ENCODE measurements around the gene ZFP1.

The ZFP1 gene

GRCh38 chr16:75148311-75149195 lies at the start of gene ZFP1:
Gene ZFP1, plus strand, starts transcription at chr16:75148524. Its CDS starts 4,428 bp downstream, at chr16:75152952.
- DNase-seq (ENCODE audit: low read depth in 2 of 2): peak; percentile 91 to 92

DNA sequence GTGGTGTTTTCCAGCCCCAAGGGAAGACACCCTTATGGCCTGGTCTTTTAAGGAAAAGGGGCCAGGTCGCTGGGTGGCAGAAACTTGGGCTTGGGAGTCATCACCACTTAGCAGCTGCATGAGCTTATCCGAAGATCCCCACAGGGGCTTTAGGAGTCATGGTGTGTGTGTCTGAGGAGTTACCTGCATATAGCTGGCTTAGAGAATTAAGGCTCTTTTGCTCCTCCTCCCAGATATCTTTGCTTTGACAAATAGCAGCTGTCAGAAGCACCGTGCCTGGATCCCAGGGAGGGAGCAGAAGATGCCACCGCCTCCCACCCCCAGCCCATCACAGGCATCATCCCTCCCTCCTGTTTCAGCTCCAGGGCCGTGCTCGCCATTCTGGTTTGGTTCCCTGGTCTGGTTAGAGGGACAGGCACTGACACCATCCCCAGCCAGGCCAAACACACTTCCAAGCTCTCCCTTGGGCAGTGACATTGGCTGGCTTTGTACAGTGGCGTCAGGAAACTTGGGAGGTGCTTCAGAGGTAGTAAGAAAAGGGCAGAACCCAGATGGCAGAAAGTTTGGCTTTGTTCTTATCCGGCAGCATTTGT lies 49.2 kb upstream of the ZFP1 start:
- DNase-seq (ENCODE audit: low read depth in 2 of 2): no peak

- DNase-seq (ENCODE audit: low read depth in 2 of 2): no peak
These were observed 48.4 kb upstream of the ZFP1 start for GRCh38 chr16:75099738-75100602.

- no peak for DNase-seq (ENCODE audit: low read depth in 2 of 2)
These were observed 47.7 kb upstream of the ZFP1 start for GRCh38 chr16:75100603-75100990.

DNA sequence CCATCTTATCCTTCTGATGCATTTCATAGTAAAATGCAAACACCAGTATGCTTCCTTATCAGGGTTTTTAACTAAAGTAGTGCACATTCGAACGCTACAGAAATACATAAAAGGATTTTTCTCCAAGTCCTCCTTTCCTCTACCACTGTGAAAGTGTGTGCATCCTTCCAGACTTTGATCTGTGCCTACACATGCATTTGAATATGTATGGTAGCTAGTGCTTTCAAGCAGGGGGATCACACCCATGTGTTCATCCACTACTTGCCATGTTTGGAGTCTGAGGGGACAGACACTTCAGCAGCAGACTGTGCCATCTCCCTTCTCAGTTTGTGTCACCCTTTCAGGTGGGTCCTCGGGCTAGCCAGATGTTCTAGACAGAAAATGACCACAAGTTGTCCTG lies 46.7 kb upstream of the ZFP1 start:
- DNase-seq (ENCODE audit: low read depth in 2 of 2): no peak

DNA sequence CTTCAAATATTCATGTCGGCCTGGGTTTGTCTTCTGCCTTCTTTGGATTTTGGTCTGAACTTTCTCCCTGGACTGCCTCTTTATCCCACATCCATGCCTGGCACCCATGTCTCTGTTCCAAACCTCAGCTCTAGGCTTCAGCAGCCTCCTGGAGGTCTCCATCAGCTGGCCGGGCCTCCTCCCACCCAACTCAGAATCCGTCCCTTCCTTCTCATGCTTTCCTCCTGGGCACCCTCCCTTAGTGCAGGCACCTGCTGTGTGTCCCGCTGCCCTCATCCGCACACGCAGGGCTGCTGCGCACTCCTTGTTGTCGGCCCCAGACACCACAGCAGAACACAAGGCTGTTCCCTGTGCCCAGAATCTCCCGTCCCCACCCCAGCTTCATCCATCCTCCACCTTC lies 45.7 kb upstream of the ZFP1 start:
- no peak for DNase-seq (ENCODE audit: low read depth in 2 of 2)

DNA sequence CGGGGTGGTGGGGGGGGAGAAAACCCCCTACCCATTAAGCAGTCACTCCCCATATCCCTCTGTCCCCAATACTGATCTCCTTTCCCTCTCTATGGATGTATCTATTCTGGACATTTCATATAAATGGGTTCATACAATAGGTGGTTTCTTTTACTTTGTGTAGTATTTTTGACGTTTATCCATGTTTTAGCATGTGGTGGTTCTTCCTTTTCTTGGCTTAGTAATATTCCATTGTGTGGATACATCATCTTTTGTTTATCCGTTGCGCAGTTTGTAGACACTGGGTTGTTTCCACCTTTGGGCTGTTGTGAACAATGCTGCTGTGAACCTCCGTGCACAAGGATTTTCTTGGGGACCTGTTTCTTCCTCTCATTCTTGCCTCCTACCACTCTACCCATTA lies 44.3 kb upstream of the ZFP1 start:
- DNase-seq (ENCODE audit: low read depth in 2 of 2): no peak

GRCh38 chr16:75104836-75105235 lies 43.5 kb upstream of the ZFP1 start:
- no peak for DNase-seq (ENCODE audit: low read depth in 2 of 2)

GRCh38 chr16:75105306-75106061 lies 42.8 kb upstream of the ZFP1 start:
- no peak for DNase-seq (ENCODE audit: low read depth in 2 of 2)

DNA sequence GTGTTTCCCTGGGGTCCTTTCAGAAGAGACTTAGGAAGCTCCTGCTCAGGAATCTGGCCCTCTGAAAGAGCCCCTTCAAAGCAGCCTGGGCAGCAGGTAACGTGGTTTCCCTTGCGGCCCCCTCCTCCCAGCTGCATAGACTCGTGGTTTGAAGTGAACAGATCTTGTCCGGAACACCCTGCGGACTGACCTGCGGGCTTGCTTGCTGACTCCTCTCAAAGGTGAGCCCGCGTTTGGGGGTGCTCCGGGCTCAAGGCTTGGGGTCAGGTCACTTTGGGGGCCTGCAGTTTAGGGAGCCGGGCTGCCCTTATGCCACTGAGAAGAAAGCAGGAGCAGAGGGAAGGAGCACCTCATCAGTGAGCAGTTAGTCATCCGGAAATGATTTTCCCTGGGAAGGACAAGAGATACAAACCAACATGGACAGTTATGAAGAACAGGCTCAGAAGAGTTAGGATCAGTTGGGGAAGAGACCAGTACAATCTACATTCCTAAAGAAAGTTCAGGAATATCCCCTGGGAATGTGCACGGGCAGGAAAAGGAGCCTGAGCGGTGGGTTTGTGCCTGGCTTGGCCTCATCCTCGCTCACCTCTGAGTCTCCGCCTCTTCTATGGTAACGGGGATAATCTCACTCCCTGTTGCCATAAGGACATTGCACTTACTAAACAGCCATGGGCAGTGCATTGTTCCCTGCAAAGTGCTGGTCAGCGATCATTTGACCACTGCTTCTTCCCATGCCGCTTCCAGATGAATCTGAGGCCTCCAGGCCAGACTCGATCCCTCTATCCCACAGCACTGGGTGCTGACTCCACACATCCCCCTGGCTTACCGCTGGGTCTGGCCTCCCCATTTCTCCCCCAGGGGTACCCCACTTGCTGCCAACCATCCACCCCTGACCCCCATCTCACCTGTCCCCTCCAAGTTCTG lies 41.7 kb upstream of the ZFP1 start:
- DNase-seq (ENCODE audit: low read depth in 2 of 2): no peak

DNA sequence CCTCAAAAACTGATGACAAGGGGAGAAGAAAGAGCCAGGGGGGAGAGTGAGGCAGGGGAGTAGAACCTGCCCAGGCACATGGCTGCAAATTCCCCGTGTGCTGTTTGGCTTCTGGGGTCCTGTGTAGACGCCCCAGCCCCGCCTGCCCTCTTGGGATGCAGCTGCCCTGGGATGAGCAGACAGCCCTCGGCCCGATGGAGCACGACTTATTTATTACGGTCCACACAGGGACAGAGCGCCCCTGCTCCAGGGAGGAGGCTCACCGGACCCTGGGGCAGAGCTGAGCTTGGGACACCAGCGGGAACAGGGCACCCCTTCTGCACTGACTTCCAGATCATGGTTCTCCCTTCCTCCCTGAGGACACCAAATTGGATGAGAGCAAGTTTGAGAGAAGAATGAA lies 40.8 kb upstream of the ZFP1 start:
- no peak for DNase-seq (ENCODE audit: low read depth in 2 of 2)

- DNase-seq (ENCODE audit: low read depth in 2 of 2): peak; percentile 27 to 29
These were observed 39.3 kb upstream of the ZFP1 start for GRCh38 chr16:75108792-75109731.

- no peak for DNase-seq (ENCODE audit: low read depth in 2 of 2)
These were observed 38.5 kb upstream of the ZFP1 start for GRCh38 chr16:75109732-75110243.

DNA sequence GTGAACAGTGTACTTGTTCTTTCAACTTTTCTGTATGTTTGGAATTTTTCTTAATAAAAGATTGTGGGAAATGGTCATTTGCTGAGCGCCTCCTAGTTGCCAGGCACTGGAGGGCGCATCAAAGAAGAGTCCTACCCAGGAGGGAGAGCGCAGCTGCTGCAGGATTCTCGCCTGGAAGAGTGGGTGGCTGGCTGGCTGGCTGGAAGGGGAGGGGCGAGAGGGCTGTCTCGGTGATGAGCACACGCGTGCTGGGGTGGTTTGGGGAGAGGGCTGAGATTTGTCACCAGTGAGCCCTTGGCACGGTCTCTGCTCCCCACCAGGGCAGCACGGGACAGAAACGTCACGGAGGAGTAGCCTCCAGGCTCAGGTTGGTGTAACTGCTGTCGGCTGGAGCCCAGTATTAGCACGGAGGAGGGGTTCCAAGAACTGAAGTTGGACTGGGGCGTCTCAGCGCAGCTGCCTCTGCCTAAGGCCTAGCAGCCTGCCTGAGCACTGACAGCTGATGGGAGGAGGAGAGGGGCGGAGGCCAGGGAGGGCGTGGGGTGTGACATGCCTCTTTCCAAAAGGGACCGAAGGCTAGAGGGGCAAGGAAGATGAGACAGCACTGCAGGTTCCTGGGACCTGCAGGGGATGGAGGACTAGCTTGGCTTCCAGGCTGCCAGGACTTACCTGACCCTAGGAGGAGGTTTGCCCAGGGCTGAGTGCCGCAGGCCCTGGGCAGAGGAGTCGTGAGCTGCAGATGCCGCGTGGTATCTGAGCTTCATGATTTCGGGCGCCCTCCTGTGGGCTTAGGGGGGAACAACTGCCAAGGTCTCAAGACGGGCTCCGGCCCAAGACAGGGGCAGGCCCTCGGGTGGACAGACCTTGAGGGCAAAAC lies 37.4 kb upstream of the ZFP1 start:
- peak; percentile 57 to 61 for DNase-seq (ENCODE audit: low read depth in 2 of 2)

DNA sequence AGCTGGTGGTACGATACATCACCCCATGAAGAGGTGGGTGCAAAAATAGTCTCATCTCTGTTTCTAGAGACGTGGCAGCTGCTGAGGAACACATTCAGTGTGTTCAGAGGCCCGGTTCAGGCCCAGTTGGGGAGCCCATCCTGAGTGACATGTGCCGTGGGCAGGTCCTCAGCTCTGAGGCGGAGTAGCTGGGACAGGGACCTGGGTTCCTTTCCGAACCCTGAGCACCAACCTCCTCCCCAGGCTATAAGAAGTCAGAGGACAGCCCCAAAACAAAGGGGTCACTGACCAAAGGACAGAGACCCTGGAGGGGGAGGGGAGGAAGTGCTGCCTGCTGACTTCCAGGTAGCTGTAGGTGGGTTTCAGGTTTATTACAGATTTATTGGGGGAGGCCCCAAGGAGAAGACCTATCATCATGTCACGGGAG lies 36.8 kb upstream of the ZFP1 start:
- DNase-seq (ENCODE audit: low read depth in 2 of 2): no peak

DNA sequence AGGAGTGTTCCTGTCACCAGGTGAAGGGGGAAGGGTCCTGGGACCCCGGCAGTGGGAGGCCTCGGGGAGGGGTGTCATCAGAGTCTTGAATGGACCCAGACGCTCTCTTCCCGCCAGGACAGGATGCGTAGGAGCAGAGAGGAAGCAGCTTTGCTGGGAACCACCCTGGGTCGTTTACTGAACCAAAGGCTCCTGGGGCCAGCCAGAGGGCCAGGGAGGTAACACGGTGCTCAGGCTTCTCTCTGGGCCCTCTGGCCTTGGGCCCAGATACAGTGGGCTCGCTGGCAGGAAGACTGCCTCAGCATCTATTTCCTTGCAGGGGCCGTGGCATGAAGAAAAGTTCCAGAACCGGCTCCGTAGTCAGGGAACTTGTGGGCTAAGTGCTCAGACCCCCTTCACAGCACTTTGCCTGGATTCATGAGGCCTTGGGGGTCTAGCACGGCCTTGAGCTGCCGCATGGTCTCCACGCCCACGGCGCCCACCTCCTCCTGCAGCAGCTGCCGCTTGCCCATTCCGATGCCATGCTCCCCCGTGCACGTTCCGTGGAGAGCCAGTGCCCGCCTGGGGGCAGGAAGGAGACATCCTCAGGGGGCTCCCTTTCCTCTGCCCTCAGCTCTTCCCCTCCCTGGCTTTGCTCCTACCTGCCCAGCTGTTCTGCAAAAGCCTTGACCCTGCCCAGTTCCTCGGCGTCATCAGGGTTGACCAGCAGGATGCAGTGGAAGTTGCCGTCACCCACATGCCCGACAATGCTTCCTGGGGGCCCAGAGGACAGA lies 36.2 kb upstream of the ZFP1 start:
- no peak for DNase-seq (ENCODE audit: low read depth in 2 of 2)

DNA sequence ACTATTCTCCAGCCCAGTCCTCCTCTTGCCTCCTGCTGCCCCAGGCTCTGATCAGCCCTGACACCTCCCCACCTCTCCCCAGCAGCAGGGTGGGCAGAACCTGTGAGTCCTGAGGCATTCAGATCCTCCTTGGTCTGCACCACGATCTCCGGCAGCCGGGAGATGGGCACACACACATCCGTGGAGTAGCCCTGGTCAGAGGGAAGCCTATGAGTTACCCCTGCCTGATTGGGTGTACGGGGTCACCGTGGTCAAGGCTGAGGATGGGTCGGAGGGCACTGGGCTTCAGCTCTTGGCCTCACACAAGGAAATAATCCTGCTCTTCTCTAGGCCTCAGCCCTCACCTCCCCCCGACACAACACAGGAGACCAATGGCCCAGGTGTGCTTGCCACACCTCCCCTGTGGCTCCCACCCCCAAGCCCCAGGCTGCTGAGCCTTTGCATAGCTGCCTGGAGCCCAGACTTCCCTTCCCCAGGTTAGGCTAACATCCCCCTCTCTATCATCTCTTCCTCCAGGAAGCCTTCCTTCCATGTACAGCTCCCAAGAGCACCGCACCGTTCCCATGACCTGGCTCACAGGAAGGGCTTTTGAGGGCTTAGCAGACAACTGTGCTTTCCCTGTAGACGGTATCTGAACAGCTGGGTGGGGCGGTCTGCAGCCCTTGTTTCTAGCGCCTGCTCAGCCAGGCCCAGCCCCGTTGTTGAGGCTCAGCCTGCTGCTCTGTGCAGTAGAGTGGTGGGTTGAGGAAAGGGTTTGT lies 35.4 kb upstream of the ZFP1 start:
- DNase-seq (ENCODE audit: low read depth in 2 of 2): no peak

Data from stimulated activated CD8-positive, alpha-beta memory T cell treated with anti-CD3 and anti-CD28 coated beads, Interleukin-7, amount 100 ng/mL, for 1 hour (primary cell).